ENCODE measurements around the gene MTA1. TPM values are rescaled to one million over a fixed set of nuclear protein-coding genes. Genes with fewer than 3 reads are reported as not detected.

The MTA1 gene
- total RNA-seq, 1 donor from 2014 or later: 227 TPM

DNA sequence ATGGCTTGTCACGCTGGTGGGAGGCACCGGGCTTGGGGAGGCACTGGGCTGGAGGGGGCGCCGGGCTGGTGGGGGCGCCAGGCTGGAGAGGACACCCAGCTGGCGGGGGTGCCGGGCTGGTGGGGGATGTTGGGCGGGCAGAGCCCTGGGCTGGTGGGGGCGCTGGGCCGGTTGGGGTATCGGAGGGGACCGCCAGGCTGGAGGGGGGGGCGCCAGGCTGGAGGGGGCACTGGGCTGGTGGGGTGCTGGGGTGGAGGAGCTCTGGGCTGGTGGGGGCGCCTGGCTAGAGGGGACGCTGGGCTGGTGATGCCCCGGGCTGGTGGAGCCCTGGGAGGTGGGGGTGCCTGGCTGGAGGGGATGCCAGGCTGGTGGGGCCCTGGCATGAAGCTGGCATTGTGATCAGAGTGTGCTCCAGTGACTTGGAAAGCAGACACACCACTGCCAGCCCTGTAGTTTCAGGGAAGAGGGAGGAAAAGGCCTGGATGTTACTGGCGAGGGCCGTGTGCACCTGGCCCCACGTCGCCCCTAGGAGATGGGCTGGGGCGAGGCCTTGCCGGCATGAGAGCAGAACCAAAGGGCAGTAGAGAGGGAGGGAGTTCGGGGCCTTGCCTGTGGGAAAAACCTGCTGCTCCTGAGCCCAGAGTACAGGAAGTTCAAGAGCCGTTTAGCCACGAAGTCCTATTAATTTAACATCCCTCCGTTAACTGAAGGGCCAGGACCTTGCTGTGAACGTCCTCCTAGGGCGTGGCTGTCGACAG lies 84.5 kb downstream of the MTA1 start:
- Mint-ChIP-seq H3K27me3 (peaks cover 16% of the 10 kb centered on the region), H3K9me3 (ENCODE audit: low read depth) (no peaks in the 10 kb centered on the region), H3K4me1 (ENCODE audit: low read depth) (no peaks in the 10 kb centered on the region), H3K27ac (no peak overlapping the region), H3K4me3 (ENCODE audit: low read depth) (no peak overlapping the region), H3K36me3 (ENCODE audit: insufficient read depth) (no peaks in the 10 kb centered on the region)
- TF ChIP-seq, protein P1, sequence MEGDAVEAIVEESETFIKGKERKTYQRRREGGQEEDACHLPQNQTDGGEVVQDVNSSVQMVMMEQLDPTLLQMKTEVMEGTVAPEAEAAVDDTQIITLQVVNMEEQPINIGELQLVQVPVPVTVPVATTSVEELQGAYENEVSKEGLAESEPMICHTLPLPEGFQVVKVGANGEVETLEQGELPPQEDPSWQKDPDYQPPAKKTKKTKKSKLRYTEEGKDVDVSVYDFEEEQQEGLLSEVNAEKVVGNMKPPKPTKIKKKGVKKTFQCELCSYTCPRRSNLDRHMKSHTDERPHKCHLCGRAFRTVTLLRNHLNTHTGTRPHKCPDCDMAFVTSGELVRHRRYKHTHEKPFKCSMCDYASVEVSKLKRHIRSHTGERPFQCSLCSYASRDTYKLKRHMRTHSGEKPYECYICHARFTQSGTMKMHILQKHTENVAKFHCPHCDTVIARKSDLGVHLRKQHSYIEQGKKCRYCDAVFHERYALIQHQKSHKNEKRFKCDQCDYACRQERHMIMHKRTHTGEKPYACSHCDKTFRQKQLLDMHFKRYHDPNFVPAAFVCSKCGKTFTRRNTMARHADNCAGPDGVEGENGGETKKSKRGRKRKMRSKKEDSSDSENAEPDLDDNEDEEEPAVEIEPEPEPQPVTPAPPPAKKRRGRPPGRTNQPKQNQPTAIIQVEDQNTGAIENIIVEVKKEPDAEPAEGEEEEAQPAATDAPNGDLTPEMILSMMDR (IDR thresholded peaks at IDR 0.05; ENCODE audit: unreplicated experiment): no peak
- no peak for DNase-seq (ENCODE audit: low spot score, unreplicated experiment)

DNA sequence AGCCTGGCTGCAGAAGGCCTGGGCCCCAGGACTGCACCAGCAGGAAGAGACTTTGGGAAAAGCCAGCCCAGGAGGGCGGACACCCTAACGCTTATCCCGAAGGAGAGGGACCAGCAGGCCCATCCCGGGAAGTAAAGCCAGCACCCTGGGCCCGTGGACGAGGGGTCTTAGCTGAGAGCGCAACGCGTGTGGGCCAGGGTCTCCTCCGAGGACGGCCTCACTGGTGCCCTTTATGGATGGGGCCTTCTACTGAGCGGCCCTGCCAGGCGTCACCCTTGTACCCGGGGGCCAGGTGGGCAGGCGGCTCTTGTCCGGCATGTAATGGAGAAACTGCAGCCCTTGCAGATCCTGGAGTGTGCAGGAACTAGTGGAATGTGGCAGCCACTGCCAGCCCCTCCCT lies 85.5 kb downstream of the MTA1 start:
- no peaks in the 10 kb centered on the region for H3K36me3 Mint-ChIP-seq (ENCODE audit: insufficient read depth)
- TF ChIP-seq, protein P1 (IDR thresholded peaks at IDR 0.05; ENCODE audit: unreplicated experiment): no peak
- no peaks in the 10 kb centered on the region for H3K9me3 Mint-ChIP-seq (ENCODE audit: low read depth)
- DNase-seq (ENCODE audit: low spot score, unreplicated experiment): no peak
- no peak overlapping the region for H3K4me3 Mint-ChIP-seq (ENCODE audit: low read depth)
- H3K27me3 Mint-ChIP-seq: peaks cover 16% of the 10 kb centered on the region
- no peaks in the 10 kb centered on the region for H3K4me1 Mint-ChIP-seq (ENCODE audit: low read depth)
- no peak overlapping the region for H3K27ac Mint-ChIP-seq

DNA sequence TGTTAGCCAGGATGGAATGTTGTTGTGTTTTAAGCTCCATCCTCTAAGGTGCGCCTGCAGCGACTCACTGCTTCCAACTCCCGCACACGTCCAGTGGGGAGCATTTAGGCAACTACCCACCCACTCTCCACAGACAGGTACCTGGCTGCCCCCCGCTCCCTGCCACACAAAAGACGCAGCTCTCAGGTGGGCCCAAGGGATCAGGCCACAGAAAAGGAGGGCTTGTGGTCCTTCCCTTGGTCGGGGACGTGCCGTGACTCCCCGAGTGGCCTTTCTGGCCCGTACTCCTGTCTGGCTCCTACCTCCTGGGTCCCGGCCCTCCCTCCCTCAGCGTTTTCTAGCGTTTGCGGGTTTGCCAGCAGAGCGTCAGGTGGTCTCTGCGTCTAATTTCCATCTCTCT lies 87.6 kb downstream of the MTA1 start:
- H3K4me3 Mint-ChIP-seq (ENCODE audit: low read depth): no peak overlapping the region
- TF ChIP-seq, protein P1 (IDR thresholded peaks at IDR 0.05; ENCODE audit: unreplicated experiment): no peak
- no peak overlapping the region for H3K27ac Mint-ChIP-seq
- no peak for DNase-seq (ENCODE audit: low spot score, unreplicated experiment)
- peaks cover 28% of the 10 kb centered on the region for H3K27me3 Mint-ChIP-seq
- H3K9me3 Mint-ChIP-seq (ENCODE audit: low read depth): no peaks in the 10 kb centered on the region
- H3K4me1 Mint-ChIP-seq (ENCODE audit: low read depth): no peaks in the 10 kb centered on the region
- H3K36me3 Mint-ChIP-seq (ENCODE audit: insufficient read depth): no peaks in the 10 kb centered on the region

DNA sequence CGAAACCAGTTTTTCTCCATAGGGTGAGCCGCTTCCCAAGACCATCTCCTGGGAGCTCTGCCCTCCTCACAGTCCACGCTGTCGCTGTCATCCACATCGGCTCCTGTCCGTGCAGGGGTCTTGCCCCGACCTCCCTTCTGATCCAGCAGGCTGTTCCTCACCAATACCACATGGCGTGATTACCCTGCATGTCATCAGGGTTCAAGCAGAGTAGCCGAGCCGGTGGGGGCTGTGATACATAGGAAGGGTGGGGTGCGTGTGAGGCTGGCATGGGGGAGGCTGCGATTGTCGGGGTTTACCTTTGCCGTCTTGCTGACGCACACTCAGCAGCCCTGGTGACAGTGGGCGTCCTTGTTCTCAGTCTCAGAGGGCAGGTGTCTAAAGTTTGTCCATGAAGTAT lies 88.4 kb downstream of the MTA1 start:
- H3K36me3 Mint-ChIP-seq (ENCODE audit: insufficient read depth): no peaks in the 10 kb centered on the region
- H3K4me3 Mint-ChIP-seq (ENCODE audit: low read depth): no peak overlapping the region
- no peaks in the 10 kb centered on the region for H3K9me3 Mint-ChIP-seq (ENCODE audit: low read depth)
- H3K27ac Mint-ChIP-seq: no peak overlapping the region
- H3K27me3 Mint-ChIP-seq: peaks cover 33% of the 10 kb centered on the region
- H3K4me1 Mint-ChIP-seq (ENCODE audit: low read depth): no peaks in the 10 kb centered on the region
- no peak for DNase-seq (ENCODE audit: low spot score, unreplicated experiment)
- TF ChIP-seq, protein P1 (IDR thresholded peaks at IDR 0.05; ENCODE audit: unreplicated experiment): no peak

DNA sequence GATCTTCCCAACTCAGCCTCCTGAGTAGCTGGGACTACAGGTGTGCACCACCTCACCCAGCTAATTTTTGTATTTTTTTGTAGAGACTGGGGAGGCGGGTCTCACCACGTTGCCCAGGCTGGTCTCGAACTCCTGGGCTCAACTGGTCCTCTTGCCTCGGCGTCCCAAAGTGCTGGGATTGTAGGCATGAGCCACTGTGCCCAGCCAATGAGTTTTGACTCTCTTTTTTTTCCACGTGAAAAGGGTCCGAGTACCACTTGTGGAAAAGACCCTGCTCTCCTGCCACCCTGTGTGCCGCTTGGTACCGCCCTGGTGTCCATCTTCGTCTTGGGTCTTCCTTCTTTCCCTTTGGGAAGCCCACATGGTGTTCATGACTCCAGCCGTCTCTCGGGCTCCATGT lies 89.0 kb downstream of the MTA1 start:
- no peaks in the 10 kb centered on the region for H3K4me1 Mint-ChIP-seq (ENCODE audit: low read depth)
- DNase-seq (ENCODE audit: low spot score, unreplicated experiment): no peak

More for the DNA sequence above, 89.0 kb downstream of the MTA1 start:
- TF ChIP-seq, protein P1 (IDR thresholded peaks at IDR 0.05; ENCODE audit: unreplicated experiment): no peak
- Mint-ChIP-seq H3K9me3 (ENCODE audit: low read depth) (no peaks in the 10 kb centered on the region), H3K4me3 (ENCODE audit: low read depth) (no peak overlapping the region), H3K36me3 (ENCODE audit: insufficient read depth) (no peaks in the 10 kb centered on the region), H3K27me3 (peaks cover 33% of the 10 kb centered on the region), H3K27ac (no peak overlapping the region)

Measured in progenitor cell of endocrine pancreas (in vitro differentiated cells).